Suprapubic skin (tissue), 4 donors: ENCODE data around the gene TMEM53.

ENCODE experiments used
- EP300 ChIP-seq: sonication (generic); formaldehyde crosslinking; IDR thresholded peaks from one replicate; pipeline ENCODE4 v1.6.1; 2017; ENCODE audit warnings: antibody characterized with exemption
- POLR2A ChIP-seq, 2 donors: fragments of 450-650 bp; IDR thresholded peaks; one replicate each; pipeline ENCODE4 v1.6.1; 2017; ENCODE audit warnings: antibody characterized with exemption in 2 of 2, mild to moderate bottlenecking in 2 of 2, moderate library complexity in 2 of 2
- POLR2AphosphoS5 ChIP-seq, 3 donors: sonication (generic); formaldehyde crosslinking; IDR thresholded peaks; one replicate each; pipeline ENCODE4 v1.6.1; 2017; ENCODE audit warnings: antibody characterized with exemption in 3 of 3
- TF ChIP-seq, protein P1 (sequence below), 2 donors: fragments of 200-600 bp in 1 of 2; fragments of 450-650 bp in 1 of 2; sonication (generic) in 1 of 2; IDR thresholded peaks; one replicate each; pipeline ENCODE4 v1.5.1; 2016 to 2019; ENCODE audit warnings: antibody characterized with exemption in 2 of 2, mild to moderate bottlenecking in 1 of 2, moderate library complexity in 1 of 2

DNA sequence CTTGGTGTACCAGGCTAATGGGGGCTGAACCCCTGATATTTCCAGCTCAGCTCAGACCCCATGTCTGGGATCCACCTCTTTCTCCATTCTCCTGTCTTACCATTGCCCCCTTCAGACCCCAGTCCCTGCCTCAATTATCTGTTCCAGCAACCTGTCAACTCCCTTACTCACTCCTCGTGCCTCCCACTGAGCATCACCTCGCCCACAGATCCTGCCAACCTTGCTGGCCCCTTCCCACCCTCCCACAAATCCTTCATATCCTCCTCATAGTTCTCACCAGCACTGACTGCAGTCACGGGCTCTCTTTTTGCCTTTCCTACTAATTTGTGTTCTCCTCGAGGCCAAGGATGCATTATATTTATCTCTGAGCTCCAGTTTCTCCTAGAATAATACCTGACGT is 62.9 kb downstream of the TMEM53 start:
- TF ChIP-seq, protein P1, sequence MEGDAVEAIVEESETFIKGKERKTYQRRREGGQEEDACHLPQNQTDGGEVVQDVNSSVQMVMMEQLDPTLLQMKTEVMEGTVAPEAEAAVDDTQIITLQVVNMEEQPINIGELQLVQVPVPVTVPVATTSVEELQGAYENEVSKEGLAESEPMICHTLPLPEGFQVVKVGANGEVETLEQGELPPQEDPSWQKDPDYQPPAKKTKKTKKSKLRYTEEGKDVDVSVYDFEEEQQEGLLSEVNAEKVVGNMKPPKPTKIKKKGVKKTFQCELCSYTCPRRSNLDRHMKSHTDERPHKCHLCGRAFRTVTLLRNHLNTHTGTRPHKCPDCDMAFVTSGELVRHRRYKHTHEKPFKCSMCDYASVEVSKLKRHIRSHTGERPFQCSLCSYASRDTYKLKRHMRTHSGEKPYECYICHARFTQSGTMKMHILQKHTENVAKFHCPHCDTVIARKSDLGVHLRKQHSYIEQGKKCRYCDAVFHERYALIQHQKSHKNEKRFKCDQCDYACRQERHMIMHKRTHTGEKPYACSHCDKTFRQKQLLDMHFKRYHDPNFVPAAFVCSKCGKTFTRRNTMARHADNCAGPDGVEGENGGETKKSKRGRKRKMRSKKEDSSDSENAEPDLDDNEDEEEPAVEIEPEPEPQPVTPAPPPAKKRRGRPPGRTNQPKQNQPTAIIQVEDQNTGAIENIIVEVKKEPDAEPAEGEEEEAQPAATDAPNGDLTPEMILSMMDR (IDR thresholded peaks at IDR 0.05) = no peak
- no peak for TF ChIP-seq POLR2A (IDR thresholded peaks at IDR 0.05)
- TF ChIP-seq POLR2AphosphoS5 (IDR thresholded peaks at IDR 0.05) = no peak
- TF ChIP-seq EP300 = no peak
